Heart right ventricle (tissue), 16 donors: ENCODE data around the gene DNAJB12. TPM values are rescaled to one million over a fixed set of nuclear protein-coding genes. Genes with fewer than 3 reads are reported as not detected.
A peak's percentile ranks its signal among the peaks of the same experiment; 100 is the strongest.

Experiments used
- ATAC-seq, 8 donors: fragments of 200-7000 bp; cut with Tn5 transposase; one replicate each; pipeline ENCODE4 v1.9.1; 2020; ENCODE audit warnings: mild to moderate bottlenecking in 8 of 8, moderate library complexity in 8 of 8, moderate number of reproducible peaks in 1 of 8
- DNase-seq, 2 donors: peaks; one replicate each; pipeline ENCODE4 v3.0.0-alpha.2; 2020
- H3K27ac ChIP-seq, 10 donors: fragments of 200-600 bp; sonication (generic) in 2 of 10; one replicate each; pipeline versions ENCODE4 v1.5.0 to v1.8.0; 2020 to 2022; ENCODE audit warnings: mild to moderate bottlenecking in 3 of 10
- H3K27me3 ChIP-seq, 7 donors: fragments of 200-600 bp; one replicate each; pipeline ENCODE4 v1.8.0; 2021 to 2022; ENCODE audit warnings: mild to moderate bottlenecking in 2 of 7
- H3K36me3 ChIP-seq, 9 donors: fragments of 200-600 bp; sonication (generic) in 1 of 9; one replicate each; pipeline versions ENCODE4 v1.5.0 to v1.8.0; 2020 to 2022; ENCODE audit warnings: mild to moderate bottlenecking in 2 of 9
- H3K4me1 ChIP-seq, 9 donors: fragments of 200-600 bp; sonication (generic) in 1 of 9; one replicate each; pipeline versions ENCODE4 v1.5.0 to v1.8.0; 2020 to 2022; ENCODE audit warnings: mild to moderate bottlenecking in 4 of 9
- H3K4me3 ChIP-seq, 10 donors: fragments of 200-600 bp; sonication (generic) in 2 of 10; one replicate each; pipeline versions ENCODE4 v1.5.0 to v1.8.0; 2020 to 2022; ENCODE audit warnings: mild to moderate bottlenecking in 7 of 10, moderate library complexity in 2 of 10
- H3K9me3 ChIP-seq, 11 donors: fragments of 200-600 bp in 10 of 11; sonication (generic) in 2 of 11; one replicate each; pipeline versions ENCODE4 v1.5.0 to v1.8.0; 2013 to 2022; ENCODE audit warnings: mild to moderate bottlenecking in 2 of 11, control low read depth in 1 of 11, moderate library complexity in 1 of 11
- CTCF ChIP-seq, 9 donors: fragments of 200-600 bp; sonication (generic) in 2 of 9; IDR thresholded peaks; one replicate each; pipeline versions ENCODE4 v1.5.0 to v1.8.0; 2021 to 2022; ENCODE audit warnings: antibody characterized with exemption in 9 of 9, mild to moderate bottlenecking in 5 of 9, moderate library complexity in 1 of 9
- WGBS, 2 donors: extraction: QIAGEN DNeasy Blood & Tissue Kit; methylation state at CpG; one replicate each; pipeline ENCODE4 v1.1.7; 2013; ENCODE audit warnings: inconsistent platforms in 1 of 2; 5-methylcytosine and 5-hydroxymethylcytosine counted together
- intact Hi-C, 10 donors: fragments of 100-400 bp; cut with DNase I; formaldehyde crosslinking; loops; one replicate each; pipeline versions ENCODE4 v1.11.1 to v1.14.2; 2022
- polyA plus RNA-seq, 2 donors: library from polyadenylated mRNA; stranded (reverse); fragments of 200-250 nt; gene quantifications; one replicate each; pipeline ENCODE4 v1.2.3, GENCODE V29; 2013
- total RNA-seq, 10 donors: library from RNA; stranded (reverse); fragmentation: NEBNext Ultra II Directional in 3 of 10; extraction: Animal tissue kit (Norgen Biotek cat#: 25700) in 3 of 10; gene quantifications; one replicate each; pipeline versions ENCODE4 v1.2.1 to v1.2.4, GENCODE V29; 2021 to 2023
- donor health status: Arrhythmogenic right ventricular cardiomyopathy.
- donor health status: ischemic (EF 13 %, LVEDD 7.1; RV severe dilation, severe dysfunction).
- donor health status: healthy with polysubstance abuse.
- donor health status: DM: no; HTN: yes; CAD: no.
- donor health status: DM: no; HTN: no; CAD: no.
- donor health status: ischemic (EF 25% LVEDD 6.9; RV normal size, moderate dysfunction).
- donor health status: ischemic (EF 25% LVEDD 5.7; RV mildly dilated, moderate dysfunction).
- donor health status: healthy.
- donor health status: DM: yes; HTN: yes; CAD: no.
- donor health status: Ischemic cardiomyopathy.
- donor health status: ischemic (EF 35%, LVEDD 5.7; RV mildly dilated, moderate dysfunction).
- donor health status: nonischemic (EF 11% LVEDD 7.7; RV severe dilation, severe dysfunction).
- donor health status: DM: yes; HTN: yes; CAD: no.
- donor health status: PGD.
- donor health status: ischemic (EF 29% LVEDD 5.4; RV normal size, mild dysfunction).
- donor health status: nonischemic (EF 23%, LVEDD 6.1; RV moderate dilation, normal function).

The DNAJB12 gene
- total and polyA plus RNA-seq, 12 donors = 22.6 to 32.8 (median 27.9) TPM

GRCh38 chr10:72334196-72334824 lies 20.4 kb downstream of the DNAJB12 start:
- H3K27me3 ChIP-seq = no peaks in the 10 kb centered on the region
- TF ChIP-seq CTCF (IDR thresholded peaks at IDR 0.05) = no peak
- H3K27ac ChIP-seq = peak overlapping the region; percentile 83 to 97 (median 90)
- no peak for DNase-seq
- ATAC-seq = no peak
- 63 to 64% methylated on average over 17 of the region's 17 CpGs for whole genome bisulfite sequencing, 2 donors
- peaks cover 0 to 52% (median 15%) of the 10 kb centered on the region in 9 donors for H3K36me3 ChIP-seq
- intact Hi-C loops = loop anchor here in 8 of 10 donors (2.0 to 10.0 kb wide), 8 partner anchors 90 to 437 kb away; partner anchors contain the start of genes CHST3 (in 4 of the 8), ANAPC16 (in 1 of the 8) and ASCC1 (in 1 of the 8)
- H3K4me3 ChIP-seq = peak overlapping the region in 1 of 10 donors; percentile 22
- H3K9me3 ChIP-seq = no peaks in the 10 kb centered on the region
- H3K4me1 ChIP-seq = peaks cover 45 to 83% (median 69%) of the 10 kb centered on the region in 9 donors

GRCh38 chr10:72333112-72334015 lies 21.4 kb downstream of the DNAJB12 start:
- peak in 1 of 9 donors; percentile 13 for TF ChIP-seq CTCF (IDR thresholded peaks at IDR 0.05)
- DNase-seq (no peak), ATAC-seq (no peak)
- Histone ChIP-seq H3K4me1 (peaks cover 50 to 92% (median 78%) of the 10 kb centered on the region in 9 donors), H3K4me3 (no peak overlapping the region), H3K27me3 (no peaks in the 10 kb centered on the region), H3K36me3 (peaks cover 0 to 43% (median 9%) of the 10 kb centered on the region in 9 donors), H3K27ac (peak overlapping the region; percentile 44 to 97 (median 88)), H3K9me3 (no peaks in the 10 kb centered on the region)
- WGBS, 2 donors = 81 to 82% methylated on average over 19 of the region's 19 CpGs
- intact Hi-C loops = loop anchor here in 8 of 10 donors (2.0 to 10.0 kb wide), 8 partner anchors 89 to 436 kb away; partner anchors contain the start of genes CHST3 (in 4 of the 8), ANAPC16 (in 1 of the 8) and ASCC1 (in 1 of the 8)

- Histone ChIP-seq H3K27me3 (no peaks in the 10 kb centered on the region), H3K4me1 (peaks cover 55 to 100% (median 86%) of the 10 kb centered on the region in 9 donors), H3K9me3 (no peaks in the 10 kb centered on the region), H3K27ac (peak overlapping the region; percentile 53 to 97 (median 88)), H3K36me3 (peaks cover 0 to 35% (median 1%) of the 10 kb centered on the region in 9 donors), H3K4me3 (peak overlapping the region in 2 of 10 donors; percentile 5 to 6)
- no peak for ATAC-seq
- intact Hi-C loops = loop anchor here in 8 of 10 donors (5.0 to 10.0 kb wide), 7 partner anchors 88 to 435 kb away; partner anchors contain the start of genes CHST3 (in 4 of the 8), ANAPC16 (in 1 of the 8) and ASCC1 (in 1 of the 8)
- no peak for TF ChIP-seq CTCF (IDR thresholded peaks at IDR 0.05)
- WGBS, 2 donors = 54 to 64% methylated on average over 12 of the region's 12 CpGs
- DNase-seq = no peak
Observed at GRCh38 chr10:72332423-72333111, 22.2 kb downstream of the DNAJB12 start.
